Left lung (tissue), 10 donors: ENCODE results near the gene NEXN. TPM values are rescaled to one million over a fixed set of nuclear protein-coding genes. Genes with fewer than 3 reads are reported as not detected.

ENCODE experiments used
- ATAC-seq: fragments of 200-7000 bp; cut with Tn5 transposase; one replicate; pipeline ENCODE4 v1.9.1; 2020; ENCODE audit warnings: moderate library complexity
- DNase-seq, 4 donors: peaks; one replicate each; pipeline ENCODE4 v3.0.0-alpha.2; 2013 to 2020
- H3K27ac ChIP-seq, 2 donors: fragments of 200-600 bp; sonication (generic) in 1 of 2; one replicate each; pipeline versions ENCODE4 v1.5.0 to v1.8.0; 2020 to 2021
- H3K27me3 ChIP-seq, 2 donors: fragments of 200-600 bp; sonication (generic) in 1 of 2; one replicate each; pipeline versions ENCODE4 v1.5.0 to v1.8.0; 2020 to 2021
- H3K36me3 ChIP-seq, 2 donors: fragments of 200-600 bp; sonication (generic) in 1 of 2; one replicate each; pipeline versions ENCODE4 v1.5.0 to v1.8.0; 2020 to 2021
- H3K4me1 ChIP-seq, 2 donors: fragments of 200-600 bp; one replicate each; pipeline ENCODE4 v1.8.0; 2021
- H3K4me3 ChIP-seq, 2 donors: fragments of 200-600 bp; sonication (generic) in 1 of 2; one replicate each; pipeline versions ENCODE4 v1.5.0 to v1.8.0; 2020 to 2021; ENCODE audit warnings: mild to moderate bottlenecking in 1 of 2
- H3K9me3 ChIP-seq, 2 donors: fragments of 200-600 bp; sonication (generic) in 1 of 2; one replicate each; pipeline versions ENCODE4 v1.5.0 to v1.8.0; 2020 to 2021
- intact Hi-C, 2 donors: fragments of 100-400 bp; cut with DNase I; formaldehyde crosslinking; loops; one replicate each; pipeline versions ENCODE4 v1.11.2 to v1.14.2; 2022
- polyA plus RNA-seq, 6 donors: library from polyadenylated mRNA; unstranded; fragments of 120-200 nt; gene quantifications; one replicate each; pipeline ENCODE4 v1.2.1, GENCODE V29; 2013; ENCODE audit not compliant: insufficient read length in 6 of 6
- total RNA-seq, 2 donors: library from RNA; stranded (reverse); fragmentation: NEBNext Ultra II Directional; extraction: Animal tissue kit (Norgen Biotek cat#: 25700); gene quantifications; one replicate each; pipeline ENCODE4 v1.2.1, GENCODE V29; 2021
- TF ChIP-seq, protein P1 (sequence below), 2 donors: fragments of 200-600 bp; sonication (generic) in 1 of 2; IDR thresholded peaks; one replicate each; pipeline versions ENCODE4 v1.5.0 to v1.8.0; 2021; ENCODE audit warnings: antibody characterized with exemption in 2 of 2
- donor health status: DM: no; HTN: yes; CAD: no.
- donor health status: DM: no; HTN: no; CAD: no.

The NEXN gene
- total and polyA plus RNA-seq, 8 donors = 17.9 to 45.0 (median 34.9) TPM

DNA sequence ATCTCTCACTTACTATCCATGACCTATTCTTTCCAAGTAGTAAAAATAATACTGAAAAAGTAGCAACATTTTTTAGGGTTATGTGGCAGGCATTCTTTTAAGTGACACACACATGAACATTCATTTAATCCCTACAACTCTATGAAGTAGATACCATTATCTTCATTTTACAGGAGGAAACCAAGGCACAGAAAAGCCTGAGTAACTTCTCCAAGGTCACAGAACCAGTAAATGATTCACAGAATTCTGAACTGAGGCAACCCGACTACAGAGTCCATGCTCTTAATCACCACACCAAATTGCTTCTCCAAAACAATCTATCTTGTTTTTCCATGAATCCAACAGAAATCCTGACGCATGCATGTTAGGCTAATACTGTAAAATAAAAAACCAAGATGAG is 73.0 kb downstream of the NEXN start:
- Histone ChIP-seq H3K27me3 (no peaks in the 10 kb centered on the region), H3K9me3 (no peaks in the 10 kb centered on the region), H3K4me1 (no peaks in the 10 kb centered on the region), H3K27ac (no peak overlapping the region), H3K36me3 (peaks cover 8 to 100% of the 10 kb centered on the region in 2 donors), H3K4me3 (no peak overlapping the region)
- DNase-seq (no peak), ATAC-seq (no peak)
- TF ChIP-seq, protein P1, sequence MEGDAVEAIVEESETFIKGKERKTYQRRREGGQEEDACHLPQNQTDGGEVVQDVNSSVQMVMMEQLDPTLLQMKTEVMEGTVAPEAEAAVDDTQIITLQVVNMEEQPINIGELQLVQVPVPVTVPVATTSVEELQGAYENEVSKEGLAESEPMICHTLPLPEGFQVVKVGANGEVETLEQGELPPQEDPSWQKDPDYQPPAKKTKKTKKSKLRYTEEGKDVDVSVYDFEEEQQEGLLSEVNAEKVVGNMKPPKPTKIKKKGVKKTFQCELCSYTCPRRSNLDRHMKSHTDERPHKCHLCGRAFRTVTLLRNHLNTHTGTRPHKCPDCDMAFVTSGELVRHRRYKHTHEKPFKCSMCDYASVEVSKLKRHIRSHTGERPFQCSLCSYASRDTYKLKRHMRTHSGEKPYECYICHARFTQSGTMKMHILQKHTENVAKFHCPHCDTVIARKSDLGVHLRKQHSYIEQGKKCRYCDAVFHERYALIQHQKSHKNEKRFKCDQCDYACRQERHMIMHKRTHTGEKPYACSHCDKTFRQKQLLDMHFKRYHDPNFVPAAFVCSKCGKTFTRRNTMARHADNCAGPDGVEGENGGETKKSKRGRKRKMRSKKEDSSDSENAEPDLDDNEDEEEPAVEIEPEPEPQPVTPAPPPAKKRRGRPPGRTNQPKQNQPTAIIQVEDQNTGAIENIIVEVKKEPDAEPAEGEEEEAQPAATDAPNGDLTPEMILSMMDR (IDR thresholded peaks at IDR 0.05) = no peak
- intact Hi-C loops = no loop called here

DNA sequence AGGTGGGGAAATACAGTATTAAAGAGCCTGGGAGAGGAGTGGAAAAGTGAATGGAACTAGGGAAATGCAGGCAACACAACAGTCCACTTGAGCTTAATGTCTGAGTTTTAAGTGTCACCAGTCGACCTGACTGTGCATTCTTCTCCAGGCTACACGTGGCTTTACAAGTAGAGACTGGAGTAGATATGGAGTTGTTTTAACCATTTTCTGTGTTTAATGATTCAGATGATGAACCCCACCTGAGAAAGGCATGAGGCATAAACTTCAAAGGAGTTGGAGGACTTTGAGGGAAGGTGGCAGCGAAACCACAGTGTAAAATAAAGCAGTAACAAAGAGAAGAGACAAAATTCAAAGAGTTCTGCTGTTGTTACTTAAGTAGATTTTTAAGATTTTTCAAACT is 77.9 kb downstream of the NEXN start:
- no peak for DNase-seq
- intact Hi-C loops = no loop called here
- H3K9me3 ChIP-seq = no peaks in the 10 kb centered on the region
- TF ChIP-seq, protein P1 (IDR thresholded peaks at IDR 0.05) = no peak
- peaks cover 15 to 92% of the 10 kb centered on the region in 2 donors for H3K36me3 ChIP-seq
- H3K4me1 ChIP-seq = peaks cover 0 to 10% of the 10 kb centered on the region in 2 donors
- peak; percentile 74 for ATAC-seq
- no peaks in the 10 kb centered on the region for H3K27me3 ChIP-seq
- H3K4me3 ChIP-seq = no peak overlapping the region
- H3K27ac ChIP-seq = no peak overlapping the region

DNA sequence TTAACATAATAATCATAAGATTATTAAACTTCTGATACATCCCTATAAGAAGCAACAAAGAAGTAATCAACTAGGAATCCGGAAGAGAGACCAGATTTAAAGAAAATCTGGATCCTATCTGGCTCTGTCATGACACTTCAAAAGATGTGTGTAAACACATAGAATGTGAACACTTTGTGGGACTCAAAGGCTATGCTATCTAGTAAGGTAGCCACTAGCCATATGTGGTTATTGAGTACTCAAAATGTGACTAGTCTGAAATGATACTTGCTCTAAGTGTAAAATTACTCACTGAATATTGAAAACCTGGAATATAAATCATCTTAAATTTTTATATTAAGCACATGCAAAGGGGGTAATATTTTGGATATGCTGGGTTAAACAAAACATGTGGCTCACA is 81.8 kb downstream of the NEXN start:
- ATAC-seq (no peak), DNase-seq (no peak)
- peaks cover 9 to 53% of the 10 kb centered on the region in 2 donors for H3K36me3 ChIP-seq
- no peak overlapping the region for H3K4me3 ChIP-seq
- no peaks in the 10 kb centered on the region for H3K27me3 ChIP-seq
- TF ChIP-seq, protein P1 (IDR thresholded peaks at IDR 0.05) = no peak
- H3K4me1 ChIP-seq = peaks cover 6 to 43% of the 10 kb centered on the region in 2 donors
- intact Hi-C loops = loop anchor here in 1 of 2 donors (10.0 kb wide), 1 partner anchor 145 kb away; no protein-coding TSS in a partner anchor
- no peaks in the 10 kb centered on the region for H3K9me3 ChIP-seq
- H3K27ac ChIP-seq = no peak overlapping the region

DNA sequence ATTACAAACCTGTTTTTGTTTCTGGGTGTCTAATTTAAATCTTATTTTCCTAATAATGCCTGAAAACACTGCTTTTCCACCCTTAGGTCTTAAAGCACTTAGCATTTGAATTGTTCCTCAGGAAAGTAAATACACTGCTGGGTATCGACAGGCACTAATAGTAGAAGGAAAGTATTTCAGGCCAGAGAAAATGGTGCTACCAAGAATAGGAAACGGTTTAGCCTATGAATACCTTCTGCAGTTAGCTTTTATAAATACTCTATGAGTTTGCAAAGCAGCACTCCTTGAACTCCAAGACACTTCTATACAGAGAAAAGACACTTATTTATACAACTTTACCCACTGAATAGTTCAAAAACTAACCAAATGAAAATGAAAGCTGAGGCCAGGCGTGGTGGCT is 83.7 kb downstream of the NEXN start:
- H3K4me3 ChIP-seq = no peak overlapping the region
- H3K9me3 ChIP-seq = no peaks in the 10 kb centered on the region
- intact Hi-C loops = loop anchor here in 1 of 2 donors (10.0 kb wide), 1 partner anchor 143 kb away; no protein-coding TSS in a partner anchor
- no peaks in the 10 kb centered on the region for H3K27me3 ChIP-seq
- TF ChIP-seq, protein P1 (IDR thresholded peaks at IDR 0.05) = no peak
- peaks cover 15 to 61% of the 10 kb centered on the region in 2 donors for H3K4me1 ChIP-seq
- peaks cover under 1 to 38% of the 10 kb centered on the region in 2 donors for H3K36me3 ChIP-seq
- no peak for ATAC-seq
- DNase-seq = no peak
- no peak overlapping the region for H3K27ac ChIP-seq

DNA sequence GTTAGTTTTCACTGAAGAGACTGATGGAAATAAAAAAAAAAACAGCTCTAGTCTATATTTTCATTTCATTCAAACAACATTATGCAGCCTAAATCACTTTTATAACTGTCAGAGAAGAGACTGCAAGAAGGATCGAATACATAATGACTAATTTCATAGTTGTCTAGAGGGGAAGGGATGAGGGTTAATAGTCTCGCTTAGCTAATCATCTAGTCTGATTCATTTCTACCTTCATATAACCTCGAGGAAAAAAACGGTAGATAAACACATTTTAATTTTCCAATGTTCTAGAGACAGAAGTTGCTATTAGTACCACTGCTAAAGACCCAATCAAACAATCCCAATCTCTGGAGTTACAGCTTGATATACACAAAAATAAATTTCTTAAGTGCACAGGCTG is 87.0 kb downstream of the NEXN start:
- Histone ChIP-seq H3K27ac (no peak overlapping the region), H3K36me3 (peaks cover 0 to 12% of the 10 kb centered on the region in 2 donors), H3K4me1 (peaks cover 16 to 70% of the 10 kb centered on the region in 2 donors), H3K27me3 (no peaks in the 10 kb centered on the region), H3K4me3 (peak overlapping the region in 1 of 2 donors; percentile 68), H3K9me3 (no peaks in the 10 kb centered on the region)
- DNase-seq = no peak
- ATAC-seq = no peak
- intact Hi-C loops = loop anchor here in 1 of 2 donors (10.0 kb wide), 1 partner anchor 139 kb away; no protein-coding TSS in a partner anchor
- TF ChIP-seq, protein P1 (IDR thresholded peaks at IDR 0.05) = no peak
